NOMO-1 treated with DMSO at 0.1 percent for 48 hours (cell line): ENCODE data around the gene CACNA1A.
"Not testable (repeated sequence)": the region's sequence is repeated elsewhere in the genome, so short reads cannot be mapped to it uniquely, and the experiment has no call there.

Source experiments
- DNase-seq: peaks from one replicate; lab custom pipeline; 2025; ENCODE audit not compliant: unreplicated experiment; lab: John Stamatoyannopoulos, UW

Gene CACNA1A

DNA sequence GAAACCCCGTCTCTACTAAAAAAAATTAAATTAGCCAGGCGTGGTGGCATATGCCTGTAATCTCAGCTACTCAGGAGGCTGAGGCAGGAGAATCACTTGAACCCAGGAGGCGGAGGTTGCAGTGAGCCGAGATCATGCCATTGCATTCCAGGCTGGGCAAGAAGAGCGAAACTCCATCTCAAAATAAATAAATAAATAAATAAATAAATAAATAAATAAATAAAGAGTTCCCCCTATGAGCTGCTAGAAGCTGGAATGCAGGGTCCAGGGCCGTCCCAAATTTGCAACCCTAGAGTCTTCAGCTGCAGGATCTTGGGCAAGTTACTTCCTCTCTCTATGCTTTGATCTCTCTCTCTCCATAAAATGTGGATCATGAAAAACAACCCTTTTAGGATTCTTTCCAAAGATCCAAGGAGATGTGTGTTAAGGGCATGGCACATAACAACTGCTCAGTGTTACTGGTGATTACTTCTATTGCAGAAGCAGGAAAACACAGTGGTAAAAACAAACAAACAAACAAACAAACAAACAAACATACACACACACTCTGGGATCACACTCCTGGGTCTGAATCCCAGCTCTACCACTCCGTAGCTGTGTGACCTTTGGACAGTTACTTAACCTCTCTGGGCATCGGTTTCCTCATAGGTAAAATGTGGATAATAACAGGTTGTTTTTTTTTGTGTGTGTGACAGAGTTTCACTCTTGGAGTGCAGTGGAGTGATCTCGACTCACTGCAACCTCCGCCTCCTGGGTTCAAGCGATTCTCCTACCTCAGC, 78.8 kb downstream of the CACNA1A start:
- DNase-seq, result no peak

GRCh38 chr19:13425875-13426274, 80.4 kb downstream of the CACNA1A start:
- DNase-seq, result not testable (repeated sequence)

GRCh38 chr19:13425151-13425550, 81.1 kb downstream of the CACNA1A start:
- no peak for DNase-seq

DNA sequence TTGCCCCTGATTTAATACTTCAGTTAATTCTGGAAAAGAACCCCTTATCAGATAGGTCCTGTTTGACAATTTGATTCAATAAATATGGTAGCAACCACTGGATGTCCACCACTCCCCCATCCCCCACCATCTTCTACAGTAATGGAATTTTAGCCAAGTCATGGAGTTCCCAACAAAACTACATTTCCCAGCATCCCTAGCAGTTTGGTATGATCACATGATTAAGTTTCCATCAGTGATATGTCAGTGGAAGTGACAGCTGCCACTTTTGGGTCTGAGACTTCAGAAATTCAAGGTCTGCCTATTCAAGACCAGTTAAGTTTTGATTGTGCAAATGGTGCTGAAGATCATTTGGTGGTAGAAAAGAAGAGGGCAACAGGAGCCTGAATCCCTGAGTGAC, 85.5 kb downstream of the CACNA1A start:
- no peak for DNase-seq

GRCh38 chr19:13417054-13417453, 89.2 kb downstream of the CACNA1A start:
- DNase-seq, result no peak

GRCh38 chr19:13411899-13412298, 94.4 kb downstream of the CACNA1A start:
- no peak for DNase-seq

- DNase-seq, result no peak
Measured at GRCh38 chr19:13410946-13411345, 95.3 kb downstream of the CACNA1A start.

GRCh38 chr19:13408889-13409518, 97.3 kb downstream of the CACNA1A start:
- no peak for DNase-seq

DNA sequence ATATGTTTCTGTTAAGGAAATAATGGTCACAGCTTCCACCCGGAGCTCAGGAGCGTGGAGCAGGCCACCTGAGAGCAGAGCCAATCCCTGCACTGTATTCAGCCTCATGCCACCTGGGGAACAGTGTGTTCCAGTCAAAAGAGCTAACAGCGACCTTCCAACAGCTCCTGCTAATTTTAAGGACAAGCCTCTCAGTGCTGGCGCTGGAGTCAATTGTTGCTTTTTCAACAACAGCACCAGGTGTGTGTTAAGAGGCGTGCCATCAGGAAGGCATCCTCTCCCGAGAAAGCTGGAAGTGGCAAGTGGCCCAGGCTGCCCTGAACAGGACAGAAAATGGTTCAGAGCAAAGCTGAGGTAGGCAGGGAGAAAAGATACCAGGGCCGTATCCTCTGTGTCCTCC, 102.0 kb downstream of the CACNA1A start:
- DNase-seq, result no peak

- DNase-seq, result no peak
Measured at GRCh38 chr19:13401388-13401787, 104.9 kb downstream of the CACNA1A start.

GRCh38 chr19:13400296-13400695, 106.0 kb downstream of the CACNA1A start:
- no peak for DNase-seq

DNA sequence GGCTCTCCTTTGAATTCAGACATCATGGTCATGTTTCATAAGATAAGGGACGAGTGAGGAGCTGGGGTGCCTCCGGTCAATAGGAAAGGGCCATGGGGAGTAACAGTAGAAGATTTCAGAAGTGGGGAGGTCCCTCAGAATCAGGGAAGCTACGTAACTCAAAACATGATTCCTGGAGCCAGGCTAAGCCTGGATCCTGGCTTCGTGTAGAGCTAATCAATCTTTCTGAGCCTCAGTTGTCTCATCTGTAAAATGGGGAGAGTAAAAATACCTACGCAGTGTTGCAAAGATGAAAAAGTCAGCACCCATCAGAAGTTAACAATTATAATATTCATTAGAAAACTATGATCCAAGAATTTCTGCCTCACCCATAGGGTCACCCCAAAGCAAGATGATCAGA, 106.5 kb downstream of the CACNA1A start:
- DNase-seq, result no peak

DNA sequence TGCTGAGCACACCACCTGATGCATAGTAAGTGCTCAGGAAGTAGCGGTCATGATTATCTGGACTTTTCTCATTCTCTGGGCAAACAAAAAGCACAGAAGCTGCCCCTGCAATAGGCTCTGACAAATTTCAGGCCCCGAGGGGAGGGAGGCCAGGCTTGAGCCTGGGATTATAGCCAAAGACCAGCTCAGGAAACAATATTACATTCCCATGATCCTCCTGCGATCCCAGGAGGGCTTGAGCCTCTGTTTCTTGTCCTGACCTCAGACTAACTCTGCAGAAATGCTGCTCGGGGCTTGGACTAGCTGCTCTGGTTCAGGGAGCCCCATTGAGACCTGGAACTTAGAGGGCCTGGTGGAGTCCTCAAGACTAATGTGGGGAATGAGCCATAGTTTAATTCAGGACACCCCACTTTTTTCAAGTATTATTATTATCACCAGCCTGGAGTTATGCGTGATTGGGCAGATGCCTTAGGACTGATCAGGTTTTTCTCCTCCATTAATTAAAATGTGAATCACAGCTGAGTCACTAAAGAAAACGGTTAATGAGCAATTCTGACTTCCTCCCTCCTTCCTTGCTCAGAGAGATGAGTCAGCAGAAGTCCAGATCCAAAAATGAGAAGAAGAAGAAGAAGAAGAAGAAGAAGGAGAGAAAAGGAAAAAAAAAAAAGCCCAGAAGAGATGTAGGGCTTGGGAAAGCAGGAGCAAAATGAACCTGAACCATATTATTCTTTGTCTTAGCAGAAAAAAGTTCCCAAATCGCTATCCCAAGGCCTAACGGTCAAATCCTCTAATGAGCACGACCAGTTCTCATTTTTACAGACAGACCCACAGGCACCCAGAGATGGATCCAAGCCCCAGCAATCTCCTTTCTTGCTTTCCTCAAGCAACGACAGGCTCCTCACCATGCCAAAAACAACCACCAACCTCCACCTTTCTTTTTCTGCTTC, 107.2 kb downstream of the CACNA1A start:
- DNase-seq, result peak; percentile 52

DNA sequence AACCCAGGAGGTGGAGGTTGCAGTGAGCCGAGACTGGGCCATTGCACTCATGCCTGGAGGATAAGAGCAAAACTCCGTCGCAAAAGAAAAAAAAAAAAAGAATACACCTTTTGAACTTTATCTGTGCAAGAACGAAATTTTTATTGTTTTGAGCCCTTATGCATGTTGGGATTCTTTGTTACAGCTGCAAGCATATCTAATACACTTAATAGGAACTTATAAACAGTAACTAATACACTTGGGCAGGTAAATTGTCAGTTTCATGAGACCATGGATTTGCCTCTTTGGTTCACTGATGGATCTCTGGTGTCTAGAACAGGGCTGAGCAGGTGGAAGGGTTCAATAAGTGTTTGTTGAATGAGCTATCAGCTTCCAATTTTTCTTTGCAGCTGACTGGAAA, 108.1 kb downstream of the CACNA1A start:
- no peak for DNase-seq

DNA sequence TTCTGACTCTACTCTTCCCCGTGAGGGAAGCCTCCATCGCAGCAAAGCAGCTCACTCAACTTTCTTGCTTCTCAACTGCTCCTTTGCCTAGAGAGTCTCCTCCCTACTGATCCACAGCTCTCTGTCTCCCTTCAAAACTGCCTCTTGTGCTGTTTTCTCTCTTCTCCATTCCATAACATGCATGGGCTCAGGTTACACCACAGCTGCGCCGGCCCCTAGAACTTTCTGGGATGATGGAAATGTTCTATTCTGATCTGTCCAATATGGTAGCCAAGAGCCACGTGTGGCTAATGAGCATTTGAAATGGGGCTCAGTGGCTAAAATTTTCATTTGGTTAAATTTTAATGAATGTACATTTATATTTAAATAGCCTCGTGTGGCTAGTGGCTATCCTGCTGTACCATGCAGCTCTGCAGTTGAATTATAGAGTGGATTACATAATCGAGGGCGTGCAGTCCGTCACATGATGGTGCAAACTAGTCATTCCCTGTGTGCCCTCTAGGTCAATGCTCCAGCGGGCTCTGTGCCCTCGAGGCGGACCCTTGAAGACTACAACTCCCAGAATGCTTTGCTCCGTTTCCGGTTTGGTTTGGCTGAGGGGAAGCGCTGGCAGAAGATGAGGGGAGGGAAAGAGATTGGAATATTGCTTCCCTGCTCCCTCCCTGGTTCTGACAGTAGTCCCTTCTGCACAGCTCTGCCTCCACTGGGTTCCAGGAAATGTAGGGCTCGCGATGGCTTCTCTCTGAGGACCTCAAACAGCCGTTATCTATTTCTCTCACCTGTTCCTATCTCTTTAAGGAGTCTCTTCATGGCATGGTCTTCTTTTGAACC, 109.8 kb downstream of the CACNA1A start:
- DNase-seq, result peak; percentile 78

GRCh38 chr19:13382633-13382938, 123.7 kb downstream of the CACNA1A start:
- DNase-seq, result no peak

DNA sequence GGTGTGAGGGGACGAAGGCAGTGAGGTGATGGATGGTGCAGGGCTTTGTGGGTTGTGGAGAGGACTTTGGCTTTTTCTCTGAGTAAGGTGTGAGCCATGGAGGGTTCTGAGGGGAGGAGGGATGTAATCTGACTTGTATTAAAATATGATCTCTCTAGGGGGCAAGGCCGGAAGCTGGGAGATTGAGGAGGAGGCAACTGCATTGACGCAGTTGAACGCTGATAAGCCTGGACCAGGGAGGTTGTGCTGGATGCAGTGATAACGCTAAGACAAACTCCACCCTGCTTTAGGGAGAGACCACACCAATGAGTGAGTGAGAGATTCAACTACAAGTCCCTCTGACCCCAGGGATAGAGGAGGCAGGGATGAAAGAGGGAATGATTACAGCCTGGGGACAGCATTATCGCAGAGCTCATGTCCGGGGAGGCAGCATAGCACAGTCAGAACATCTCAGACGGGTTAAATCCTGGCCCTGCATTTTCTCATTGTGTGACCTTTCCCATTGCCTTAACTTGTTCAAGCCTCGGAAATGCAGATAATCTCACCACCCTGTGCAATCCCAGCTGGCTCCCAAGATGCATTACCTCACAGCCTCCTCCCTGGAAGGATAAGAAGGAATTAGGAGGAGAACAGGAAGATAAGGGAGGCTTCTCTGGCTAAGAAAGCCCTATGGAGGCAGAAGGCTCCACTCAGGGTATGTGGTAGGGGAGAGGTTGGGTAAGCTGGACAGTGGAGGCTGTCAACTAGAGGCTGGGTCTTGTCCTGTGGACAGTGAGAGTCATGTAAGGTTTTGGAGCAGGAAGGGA, 124.2 kb downstream of the CACNA1A start:
- no peak for DNase-seq

- no peak for DNase-seq
Measured at GRCh38 chr19:13376537-13376936, 129.7 kb downstream of the CACNA1A start.

DNA sequence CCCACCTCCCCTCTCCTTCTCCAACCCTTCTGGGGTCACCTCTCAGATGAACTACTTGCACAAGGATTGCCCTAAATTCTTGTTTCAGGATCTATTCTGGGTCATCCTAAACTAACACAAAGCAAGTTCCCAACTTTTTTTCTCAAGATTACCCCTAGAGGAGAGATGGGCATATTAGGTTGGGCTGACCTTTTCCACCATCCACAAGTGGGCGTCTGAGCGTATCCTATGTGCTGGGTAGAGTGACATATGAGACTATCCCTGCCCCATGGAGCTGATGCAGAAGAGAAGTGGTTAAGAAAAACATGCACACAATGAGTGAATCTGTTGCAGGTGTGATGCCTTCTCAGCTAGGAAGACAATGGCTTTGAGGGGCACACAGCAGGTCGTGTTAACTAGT, 132.7 kb downstream of the CACNA1A start:
- DNase-seq, result no peak

GRCh38 chr19:13370948-13371347, 135.3 kb downstream of the CACNA1A start:
- DNase-seq, result no peak
